Measurements from ENCODE around the gene HTT. TPM values are rescaled to one million over a fixed set of nuclear protein-coding genes. Genes with fewer than 3 reads are reported as not detected.

HTT gene
- total and polyA plus RNA-seq, 10 of the 15 experiments (the other 5 are each of a cell fraction or from before 2014, with no cell fraction given) = 3.3 to 113 (median 43.3) TPM

- BruUV-seq (replicated peaks) = no TSS peak
- in situ Hi-C loops (cut with MboI) = no loop called here
- POLR2A ChIA-PET = interaction anchor here (0.7 kb wide), 1 partner anchor 8 kb away, joined by 3 read pairs; no protein-coding TSS in a partner anchor
Observed at GRCh38 chr4:3145234-3145924, 70.9 kb downstream of the HTT start.

More at GRCh38 chr4:3145234-3145924, 70.9 kb downstream of the HTT start:
- Histone ChIP-seq H3K36me3 (ENCODE audit: control insufficient read depth in 2 of 2, insufficient read depth in 2 of 2, low read length in 1 of 2) (peaks cover 22 to 39% of the 10 kb centered on the region in 2 experiments), H4K20me1 (ENCODE audit: control insufficient read depth, insufficient read depth) (no peaks in the 10 kb centered on the region), H2AFZ (ENCODE audit: control insufficient read depth, low read depth, low read length) (no peak overlapping the region), H3K9me3 (replicated peaks; ENCODE audit: control insufficient read depth, insufficient read depth, low read length) (no peaks in the 10 kb centered on the region), H3K79me2 (ENCODE audit: control insufficient read depth, insufficient read depth, low read length) (no peaks in the 10 kb centered on the region), H3K4me2 (ENCODE audit: control insufficient read depth, insufficient read depth) (no peak overlapping the region), H3K27me3 (replicated peaks in 1 of 2; ENCODE audit: control insufficient read depth in 2 of 2, insufficient read depth in 2 of 2, low read length in 1 of 2) (no peaks in the 10 kb centered on the region), H3K27ac (ENCODE audit: control insufficient read depth, insufficient read depth) (no peak overlapping the region), H3K4me1 (ENCODE audit: control insufficient read depth, insufficient read depth, low read length) (no peaks in the 10 kb centered on the region), H3K9ac (ENCODE audit: control insufficient read depth, insufficient read depth, low read length) (no peak overlapping the region), H3K4me3 (no peak overlapping the region)
- CTCF ChIA-PET = interaction anchor here (0.7 to 1.5 kb wide), 6 partner anchors 9 to 361 kb away, joined by 3 to 4 read pairs (median 4); no protein-coding TSS in a partner anchor
- DNase-seq (ENCODE audit: low read depth, low spot score) (no peak), ATAC-seq (no peak), FAIRE-seq (no peak)
- 100% methylated on average over 2 of the region's 2 CpGs for WGBS (ENCODE audit: insufficient coverage, insufficient replicate concordance, low lambda C conversion rate, missing lambda C conversion rate)
- SMC1A ChIA-PET (ENCODE audit: uncharacterized antibody, unreplicated experiment) = interaction anchor here (0.7 to 1.3 kb wide), 3 partner anchors 11 to 101 kb away, joined by 3 to 5 read pairs (median 3); no protein-coding TSS in a partner anchor
- no peak for TF ChIP-seq NBN (IDR thresholded peaks at IDR 0.05)
- TF ChIP-seq CHD2 (IDR thresholded peaks at IDR 0.05; ENCODE audit: borderline replicate concordance, low read depth, low read length) = no peak
- TF ChIP-seq PBX3 (IDR thresholded peaks at IDR 0.05; ENCODE audit: insufficient replicate concordance, low read depth, low read length) = no peak
- no peak for TF ChIP-seq SIN3A (IDR thresholded peaks at IDR 0.05; ENCODE audit: low read depth, low read length)
- TF ChIP-seq FOXM1 (IDR thresholded peaks at IDR 0.05; ENCODE audit: low read depth, low read length) = no peak
- no peak for TF ChIP-seq EED (IDR thresholded peaks at IDR 0.05; ENCODE audit: low read depth)
- TF ChIP-seq BACH1 (IDR thresholded peaks at IDR 0.05; ENCODE audit: borderline replicate concordance) = no peak
- no peak for TF ChIP-seq BHLHE40 (IDR thresholded peaks at IDR 0.05; ENCODE audit: borderline replicate concordance in 1 of 2, low read depth in 2 of 2, low read length in 1 of 2)
- TF ChIP-seq KDM1A (IDR thresholded peaks at IDR 0.05; ENCODE audit: borderline replicate concordance) = no peak
- no peak for TF ChIP-seq TCF7 (IDR thresholded peaks at IDR 0.05; ENCODE audit: borderline replicate concordance)
- TF ChIP-seq ESRRA (IDR thresholded peaks at IDR 0.05; ENCODE audit: low read length) = no peak
- no peak for TF ChIP-seq JUNB (IDR thresholded peaks at IDR 0.05)
- no peak for TF ChIP-seq PAX5 (IDR thresholded peaks at IDR 0.05; ENCODE audit: borderline replicate concordance, low read depth, low read length)
- no peak for TF ChIP-seq SKIL (IDR thresholded peaks at IDR 0.05; ENCODE audit: low read depth, poor library complexity, severe bottlenecking)
- TF ChIP-seq BCL11A (IDR thresholded peaks at IDR 0.05; ENCODE audit: low read depth, low read length) = no peak
- TF ChIP-seq IRF5 (IDR thresholded peaks at IDR 0.05; ENCODE audit: borderline replicate concordance) = no peak
- RAD21 ChIA-PET (ENCODE audit: unreplicated experiment) = interaction anchor here (1.7 kb wide), 1 partner anchor 38 kb away, joined by 5 read pairs; no protein-coding TSS in a partner anchor
- intact Hi-C loops (cut with micrococcal nuclease; ENCODE audit: unreplicated experiment) = no loop called here

Data from GM12878 (cell line).